ENCODE results near the gene GLIS1.

GLIS1 gene

DNA sequence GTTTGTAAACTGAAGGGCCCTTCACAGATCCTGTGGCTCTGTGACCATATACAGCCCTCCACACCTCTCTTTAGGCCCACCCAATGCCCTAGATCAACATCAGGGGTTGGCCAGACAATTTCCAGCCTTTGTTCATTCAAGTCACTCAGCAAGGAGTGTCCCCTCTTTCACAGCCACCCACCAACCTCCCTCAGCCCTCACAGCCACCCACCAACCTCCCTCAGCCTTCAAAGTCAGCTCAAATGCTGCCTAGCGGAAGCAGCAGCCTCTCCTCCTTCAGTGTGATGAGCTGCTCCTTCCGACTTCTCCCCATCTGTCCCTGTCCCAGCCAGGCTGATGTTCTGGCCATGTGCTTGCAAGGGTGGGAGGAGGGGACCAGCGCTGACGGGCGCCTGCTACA, 208.4 kb downstream of the GLIS1 start:
- no peak overlapping the region for H3K27ac ChIP-seq
- no peak for DNase-seq
- no peaks in the 10 kb centered on the region for H3K36me3 ChIP-seq (replicated peaks)
- H3K27me3 ChIP-seq (replicated peaks) = no peaks in the 10 kb centered on the region
- in situ Hi-C loops (cut with HindIII; ENCODE audit: low pct_ligation_motif_present, low sequenced_read_pairs) = no loop called here
- H3K4me3 ChIP-seq (ENCODE audit: low read depth, low read length) = no peak overlapping the region
- TF ChIP-seq, protein P1, sequence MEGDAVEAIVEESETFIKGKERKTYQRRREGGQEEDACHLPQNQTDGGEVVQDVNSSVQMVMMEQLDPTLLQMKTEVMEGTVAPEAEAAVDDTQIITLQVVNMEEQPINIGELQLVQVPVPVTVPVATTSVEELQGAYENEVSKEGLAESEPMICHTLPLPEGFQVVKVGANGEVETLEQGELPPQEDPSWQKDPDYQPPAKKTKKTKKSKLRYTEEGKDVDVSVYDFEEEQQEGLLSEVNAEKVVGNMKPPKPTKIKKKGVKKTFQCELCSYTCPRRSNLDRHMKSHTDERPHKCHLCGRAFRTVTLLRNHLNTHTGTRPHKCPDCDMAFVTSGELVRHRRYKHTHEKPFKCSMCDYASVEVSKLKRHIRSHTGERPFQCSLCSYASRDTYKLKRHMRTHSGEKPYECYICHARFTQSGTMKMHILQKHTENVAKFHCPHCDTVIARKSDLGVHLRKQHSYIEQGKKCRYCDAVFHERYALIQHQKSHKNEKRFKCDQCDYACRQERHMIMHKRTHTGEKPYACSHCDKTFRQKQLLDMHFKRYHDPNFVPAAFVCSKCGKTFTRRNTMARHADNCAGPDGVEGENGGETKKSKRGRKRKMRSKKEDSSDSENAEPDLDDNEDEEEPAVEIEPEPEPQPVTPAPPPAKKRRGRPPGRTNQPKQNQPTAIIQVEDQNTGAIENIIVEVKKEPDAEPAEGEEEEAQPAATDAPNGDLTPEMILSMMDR (IDR thresholded peaks at IDR 0.05; ENCODE audit: low read depth, low read length, missing control alignments) = no peak

DNA sequence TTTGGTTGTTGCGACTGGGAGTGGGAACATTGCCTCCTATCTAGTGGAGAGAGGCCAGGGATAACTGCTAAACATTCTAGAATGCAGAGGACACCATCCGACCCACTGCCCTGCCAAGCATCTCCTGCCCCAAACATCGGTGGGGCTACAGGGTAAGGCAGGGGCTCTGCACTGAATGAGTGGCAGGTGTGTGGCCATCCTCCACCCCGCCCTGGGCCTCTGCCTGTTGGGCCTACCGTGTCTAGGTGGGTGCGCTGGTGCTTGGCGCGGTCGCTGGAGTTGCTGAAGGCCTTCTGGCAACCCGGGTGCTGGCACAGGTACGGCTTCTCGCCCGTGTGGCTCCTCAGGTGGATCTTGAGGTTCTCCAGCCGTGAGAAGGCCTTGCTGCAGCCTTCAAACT, 209.4 kb downstream of the GLIS1 start:
- Histone ChIP-seq H3K4me3 (ENCODE audit: low read depth, low read length) (no peak overlapping the region), H3K27me3 (replicated peaks) (no peaks in the 10 kb centered on the region), H3K36me3 (replicated peaks) (no peaks in the 10 kb centered on the region), H3K27ac (no peak overlapping the region)
- in situ Hi-C loops (cut with HindIII; ENCODE audit: low pct_ligation_motif_present, low sequenced_read_pairs) = no loop called here
- no peak for DNase-seq
- TF ChIP-seq, protein P1 (IDR thresholded peaks at IDR 0.05; ENCODE audit: low read depth, low read length, missing control alignments) = no peak

DNA sequence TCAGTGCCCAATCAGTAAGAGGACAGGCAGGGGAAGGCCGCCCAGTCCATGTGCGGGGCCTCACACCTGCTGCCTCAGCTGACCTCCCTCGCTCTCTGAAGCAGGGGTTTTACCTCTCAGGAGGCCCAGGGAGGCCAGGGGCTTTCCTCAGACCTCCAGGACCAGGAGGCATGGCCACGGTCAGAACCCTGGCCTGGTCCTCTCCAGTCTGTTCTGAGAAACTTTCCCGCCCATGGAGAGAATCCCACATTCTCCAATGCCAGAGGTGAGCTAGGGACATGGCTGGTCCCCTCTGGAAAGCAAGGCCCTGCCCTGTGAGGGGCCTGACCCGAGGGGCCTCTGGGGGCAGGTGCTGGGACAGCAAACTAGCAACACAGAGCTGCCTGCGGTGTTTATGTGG, 211.6 kb downstream of the GLIS1 start:
- no peaks in the 10 kb centered on the region for H3K27me3 ChIP-seq (replicated peaks)
- DNase-seq = peak; percentile 8
- in situ Hi-C loops (cut with HindIII; ENCODE audit: low pct_ligation_motif_present, low sequenced_read_pairs) = no loop called here
- no peak overlapping the region for H3K27ac ChIP-seq
- H3K36me3 ChIP-seq (replicated peaks) = peaks cover under 1% of the 10 kb centered on the region
- TF ChIP-seq, protein P1 (IDR thresholded peaks at IDR 0.05; ENCODE audit: low read depth, low read length, missing control alignments) = no peak
- no peak overlapping the region for H3K4me3 ChIP-seq (ENCODE audit: low read depth, low read length)

DNA sequence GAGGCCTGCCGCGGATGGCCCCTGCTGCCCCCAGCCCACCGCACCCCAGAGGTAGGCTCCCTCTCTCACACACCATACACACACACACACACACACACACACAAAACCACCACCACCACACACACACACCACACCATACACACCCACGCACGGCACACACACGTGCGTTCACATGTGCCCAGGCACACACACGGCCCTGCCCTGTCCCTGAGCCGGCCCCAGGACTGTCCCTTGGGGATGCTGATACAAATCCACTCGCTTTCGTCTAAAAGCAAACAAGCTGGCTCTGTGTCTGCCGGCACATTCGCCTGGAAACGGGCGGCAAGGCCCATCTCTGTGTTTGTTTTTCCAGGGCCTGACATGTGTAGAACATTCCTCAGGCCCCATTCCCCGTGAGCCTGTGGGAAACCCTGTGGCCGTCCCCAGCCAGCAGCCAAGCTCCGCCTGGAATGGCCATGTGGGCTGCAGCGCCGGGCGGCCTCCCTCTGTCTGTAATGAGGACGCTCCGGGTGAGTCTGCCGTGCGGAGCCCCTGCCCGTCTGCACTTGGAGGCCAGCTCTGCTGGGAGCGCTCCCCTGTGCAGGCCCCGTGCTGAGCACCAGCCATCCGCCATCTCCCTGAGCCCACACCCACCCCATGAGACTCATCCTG, 212.4 kb downstream of the GLIS1 start:
- no peak overlapping the region for H3K4me3 ChIP-seq (ENCODE audit: low read depth, low read length)
- peak; percentile 77 for DNase-seq
- in situ Hi-C loops (cut with HindIII; ENCODE audit: low pct_ligation_motif_present, low sequenced_read_pairs) = no loop called here
- TF ChIP-seq, protein P1 (IDR thresholded peaks at IDR 0.05; ENCODE audit: low read depth, low read length, missing control alignments) = no peak
- H3K27me3 ChIP-seq (replicated peaks) = no peaks in the 10 kb centered on the region
- peak overlapping the region; percentile 10 for H3K27ac ChIP-seq
- H3K36me3 ChIP-seq (replicated peaks) = peaks cover 3% of the 10 kb centered on the region

DNA sequence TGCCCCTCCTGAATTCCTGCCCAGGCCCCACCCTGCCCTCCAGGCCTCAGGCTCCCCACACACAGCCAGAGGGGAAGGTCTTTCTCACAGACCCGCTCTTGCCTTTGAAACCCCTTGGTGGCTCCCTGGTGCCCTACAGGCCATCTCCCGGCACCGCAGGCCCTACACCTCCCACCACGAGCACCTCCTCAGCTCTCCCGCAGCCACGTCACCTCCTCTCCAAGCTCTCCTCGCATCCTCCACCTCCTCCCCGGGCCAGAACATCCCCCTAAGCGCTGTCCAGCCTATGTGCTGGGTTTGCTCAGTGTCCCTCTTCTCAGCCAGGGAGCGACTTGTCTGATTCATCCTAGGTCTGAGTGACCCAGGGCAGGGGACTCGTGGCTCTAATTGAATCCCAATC, 213.4 kb downstream of the GLIS1 start:
- Histone ChIP-seq H3K36me3 (replicated peaks) (peaks cover 8% of the 10 kb centered on the region), H3K4me3 (ENCODE audit: low read depth, low read length) (no peak overlapping the region), H3K27ac (no peak overlapping the region), H3K27me3 (replicated peaks) (no peaks in the 10 kb centered on the region)
- DNase-seq = peak; percentile 37
- in situ Hi-C loops (cut with HindIII; ENCODE audit: low pct_ligation_motif_present, low sequenced_read_pairs) = no loop called here
- TF ChIP-seq, protein P1 (IDR thresholded peaks at IDR 0.05; ENCODE audit: low read depth, low read length, missing control alignments) = peak; percentile 39
